Measurements from ENCODE around the gene ADNP2. TPM values are rescaled to one million over a fixed set of nuclear protein-coding genes. Genes with fewer than 3 reads are reported as not detected.

Gene ADNP2
- total and polyA plus RNA-seq, 2 donors (not counting 3 experiments of a cell fraction or from before 2014, with no cell fraction given): 10.2 to 20.6 TPM

DNA sequence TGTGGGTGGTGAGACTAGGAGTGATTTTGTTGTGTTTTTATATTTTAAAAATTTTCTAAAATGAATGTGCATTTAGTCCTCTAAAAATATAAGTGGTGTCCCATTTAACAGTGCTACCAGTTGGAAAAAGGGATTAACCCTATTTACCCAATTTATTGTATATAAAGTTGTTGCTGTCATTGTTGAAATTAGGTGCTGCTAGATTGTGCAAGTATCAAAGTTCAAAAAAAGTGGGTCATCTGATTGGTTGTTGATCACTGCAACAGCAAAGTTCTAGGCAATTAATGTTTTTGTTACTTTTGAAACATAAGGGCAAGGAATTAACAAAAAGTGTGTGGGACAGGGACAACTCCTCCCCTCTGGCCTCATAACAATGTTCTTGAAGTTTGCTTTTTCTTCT, 40.6 kb downstream of the ADNP2 start:
- H2AFZ ChIP-seq (ENCODE audit: low read depth, low read length): no peak overlapping the region
- POLR2A ChIA-PET: no interaction called here
- BruUV-seq (replicated peaks): no TSS peak
- H3K4me3 ChIP-seq (replicated peaks in 1 of 3; ENCODE audit: insufficient read depth in 1 of 3, low read depth in 1 of 3, low read length in 3 of 3): no peak overlapping the region
- FAIRE-seq (no peak), DNase-seq (ENCODE audit: low read depth, low spot score) (no peak)
- dilution Hi-C loops (cut with MboI; ENCODE audit: extremely low pct_ligation_motif_present, low sequenced_read_pairs) (no loop called here), intact Hi-C loops (cut with micrococcal nuclease) (loop anchor here (5.0 kb wide), 1 partner anchor 37 kb away; no protein-coding TSS in a partner anchor)
- H3K27ac ChIP-seq (ENCODE audit: insufficient read depth, low read depth, low read length): no peak overlapping the region
- no peaks in the 10 kb centered on the region for H3K79me2 ChIP-seq (ENCODE audit: control insufficient read depth, insufficient read depth, low read length)
- no peak overlapping the region for H3K4me2 ChIP-seq (ENCODE audit: insufficient read depth, low read length)
- H4K20me1 ChIP-seq (replicated peaks; ENCODE audit: control insufficient read depth, extremely low read depth, insufficient read depth, low read length): no peaks in the 10 kb centered on the region
- no peaks in the 10 kb centered on the region for H3K27me3 ChIP-seq (ENCODE audit: control insufficient read depth in 2 of 2, insufficient read depth in 2 of 2, low read length in 2 of 2)
- no peaks in the 10 kb centered on the region for H3K9me3 ChIP-seq (replicated peaks; ENCODE audit: control insufficient read depth, insufficient read depth, low read length)
- no peaks in the 10 kb centered on the region for H3K9me1 ChIP-seq (replicated peaks; ENCODE audit: control insufficient read depth, extremely low read depth, insufficient read depth, low read length)
- CTCF ChIA-PET: no interaction called here
- TF ChIP-seq GATA2 (IDR thresholded peaks at IDR 0.05; ENCODE audit: insufficient read depth, insufficient read length, low read depth, low read length) (no peak), EZH2 (IDR thresholded peaks at IDR 0.05; ENCODE audit: borderline replicate concordance, low read depth, low read length, severe bottlenecking) (no peak), JUN (IDR thresholded peaks at IDR 0.05; ENCODE audit: borderline replicate concordance, insufficient read depth, insufficient read length, low read depth) (no peak), POLR2A (IDR thresholded peaks at IDR 0.05; ENCODE audit: low read depth, low read length) (no peak), MYC (IDR thresholded peaks at IDR 0.05; ENCODE audit: low read depth, low read length) (no peak)
- TF ChIP-seq, protein P1, sequence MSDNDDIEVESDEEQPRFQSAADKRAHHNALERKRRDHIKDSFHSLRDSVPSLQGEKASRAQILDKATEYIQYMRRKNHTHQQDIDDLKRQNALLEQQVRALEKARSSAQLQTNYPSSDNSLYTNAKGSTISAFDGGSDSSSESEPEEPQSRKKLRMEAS (IDR thresholded peaks at IDR 0.05; ENCODE audit: insufficient read depth, insufficient read length): no peak
- H3K36me3 ChIP-seq (ENCODE audit: control insufficient read depth in 2 of 2, extremely low read depth in 1 of 2, insufficient read depth in 2 of 2, low read length in 2 of 2): no peaks in the 10 kb centered on the region
- H3K4me1 ChIP-seq (ENCODE audit: control insufficient read depth, extremely low read depth, insufficient read depth, low read length): peaks cover 2% of the 10 kb centered on the region
- no peak overlapping the region for H3K9ac ChIP-seq (replicated peaks; ENCODE audit: extremely low read depth, insufficient read depth, low read length)

DNA sequence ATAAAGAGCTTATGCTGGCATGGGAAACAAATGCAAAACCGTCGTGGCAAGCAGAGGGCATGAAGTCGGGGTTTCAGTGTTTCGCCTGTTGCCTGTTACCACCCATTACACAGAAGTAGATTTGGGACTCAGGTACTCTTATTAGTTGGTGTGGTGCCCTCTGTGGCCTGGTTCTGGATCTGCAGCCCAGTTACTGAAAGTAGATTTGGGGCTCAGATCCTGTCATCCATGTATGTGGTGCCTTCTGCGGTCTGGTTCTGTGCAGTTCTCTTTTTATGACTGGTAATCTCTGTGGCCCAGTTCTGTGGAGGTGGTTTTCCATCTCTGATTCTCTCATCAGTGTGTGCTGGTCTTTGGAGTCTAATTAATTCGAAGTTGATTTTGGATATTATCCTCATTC, 45.2 kb downstream of the ADNP2 start:
- H3K79me2 ChIP-seq (ENCODE audit: control insufficient read depth, insufficient read depth, low read length): no peaks in the 10 kb centered on the region
- H3K9ac ChIP-seq (replicated peaks; ENCODE audit: extremely low read depth, insufficient read depth, low read length): no peak overlapping the region

More for the DNA sequence above, 45.2 kb downstream of the ADNP2 start:
- Histone ChIP-seq H3K4me1 (ENCODE audit: control insufficient read depth, extremely low read depth, insufficient read depth, low read length) (no peaks in the 10 kb centered on the region), H3K36me3 (ENCODE audit: control insufficient read depth in 2 of 2, extremely low read depth in 1 of 2, insufficient read depth in 2 of 2, low read length in 2 of 2) (no peaks in the 10 kb centered on the region), H3K4me2 (ENCODE audit: insufficient read depth, low read length) (no peak overlapping the region), H3K27ac (ENCODE audit: insufficient read depth, low read depth, low read length) (no peak overlapping the region), H3K9me1 (replicated peaks; ENCODE audit: control insufficient read depth, extremely low read depth, insufficient read depth, low read length) (no peaks in the 10 kb centered on the region), H3K9me3 (replicated peaks; ENCODE audit: control insufficient read depth, insufficient read depth, low read length) (no peaks in the 10 kb centered on the region), H3K27me3 (ENCODE audit: control insufficient read depth in 2 of 2, insufficient read depth in 2 of 2, low read length in 2 of 2) (no peaks in the 10 kb centered on the region), H2AFZ (ENCODE audit: low read depth, low read length) (no peak overlapping the region), H4K20me1 (replicated peaks; ENCODE audit: control insufficient read depth, extremely low read depth, insufficient read depth, low read length) (no peaks in the 10 kb centered on the region), H3K4me3 (replicated peaks in 1 of 3; ENCODE audit: insufficient read depth in 1 of 3, low read depth in 1 of 3, low read length in 3 of 3) (no peak overlapping the region)
- ChIA-PET CTCF (interaction anchor here (0.9 kb wide), 1 partner anchor 45 kb away, joined by 3 read pairs; no protein-coding TSS in a partner anchor), POLR2A (no interaction called here)
- no TSS peak for BruUV-seq (replicated peaks)
- intact Hi-C loops (cut with micrococcal nuclease): no loop called here
- dilution Hi-C loops (cut with MboI; ENCODE audit: extremely low pct_ligation_motif_present, low sequenced_read_pairs): no loop called here
- FAIRE-seq (peak; percentile 18), DNase-seq (ENCODE audit: low read depth, low spot score) (peak; percentile 9)
- TF ChIP-seq, protein P2, sequence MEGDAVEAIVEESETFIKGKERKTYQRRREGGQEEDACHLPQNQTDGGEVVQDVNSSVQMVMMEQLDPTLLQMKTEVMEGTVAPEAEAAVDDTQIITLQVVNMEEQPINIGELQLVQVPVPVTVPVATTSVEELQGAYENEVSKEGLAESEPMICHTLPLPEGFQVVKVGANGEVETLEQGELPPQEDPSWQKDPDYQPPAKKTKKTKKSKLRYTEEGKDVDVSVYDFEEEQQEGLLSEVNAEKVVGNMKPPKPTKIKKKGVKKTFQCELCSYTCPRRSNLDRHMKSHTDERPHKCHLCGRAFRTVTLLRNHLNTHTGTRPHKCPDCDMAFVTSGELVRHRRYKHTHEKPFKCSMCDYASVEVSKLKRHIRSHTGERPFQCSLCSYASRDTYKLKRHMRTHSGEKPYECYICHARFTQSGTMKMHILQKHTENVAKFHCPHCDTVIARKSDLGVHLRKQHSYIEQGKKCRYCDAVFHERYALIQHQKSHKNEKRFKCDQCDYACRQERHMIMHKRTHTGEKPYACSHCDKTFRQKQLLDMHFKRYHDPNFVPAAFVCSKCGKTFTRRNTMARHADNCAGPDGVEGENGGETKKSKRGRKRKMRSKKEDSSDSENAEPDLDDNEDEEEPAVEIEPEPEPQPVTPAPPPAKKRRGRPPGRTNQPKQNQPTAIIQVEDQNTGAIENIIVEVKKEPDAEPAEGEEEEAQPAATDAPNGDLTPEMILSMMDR (IDR thresholded peaks at IDR 0.05; ENCODE audit: extremely low read depth in 1 of 2, insufficient read depth in 1 of 2, low read depth in 1 of 2, low read length in 2 of 2): peak; percentile 26 to 48
- no peak for TF ChIP-seq FOS (IDR thresholded peaks at IDR 0.05; ENCODE audit: borderline replicate concordance, insufficient read depth, low read length)
